MM.1S (cell line): ENCODE results near the gene ZSCAN5A.

Source experiments
- EZH2phosphoT487 ChIP-seq: fragments of 300-600 bp; sonication (generic); IDR thresholded peaks from 2 replicates; pipeline ENCODE4 v1.6.1; 2018; ENCODE audit warnings: antibody characterized with exemption, low read length
- TF ChIP-seq, protein P1 (sequence below): fragments of 300-600 bp; sonication (generic); IDR thresholded peaks from 2 replicates; pipeline ENCODE4 v1.5.1; 2016; ENCODE audit warnings: antibody characterized with exemption, low read length, mixed read lengths

- TF ChIP-seq, protein P1, sequence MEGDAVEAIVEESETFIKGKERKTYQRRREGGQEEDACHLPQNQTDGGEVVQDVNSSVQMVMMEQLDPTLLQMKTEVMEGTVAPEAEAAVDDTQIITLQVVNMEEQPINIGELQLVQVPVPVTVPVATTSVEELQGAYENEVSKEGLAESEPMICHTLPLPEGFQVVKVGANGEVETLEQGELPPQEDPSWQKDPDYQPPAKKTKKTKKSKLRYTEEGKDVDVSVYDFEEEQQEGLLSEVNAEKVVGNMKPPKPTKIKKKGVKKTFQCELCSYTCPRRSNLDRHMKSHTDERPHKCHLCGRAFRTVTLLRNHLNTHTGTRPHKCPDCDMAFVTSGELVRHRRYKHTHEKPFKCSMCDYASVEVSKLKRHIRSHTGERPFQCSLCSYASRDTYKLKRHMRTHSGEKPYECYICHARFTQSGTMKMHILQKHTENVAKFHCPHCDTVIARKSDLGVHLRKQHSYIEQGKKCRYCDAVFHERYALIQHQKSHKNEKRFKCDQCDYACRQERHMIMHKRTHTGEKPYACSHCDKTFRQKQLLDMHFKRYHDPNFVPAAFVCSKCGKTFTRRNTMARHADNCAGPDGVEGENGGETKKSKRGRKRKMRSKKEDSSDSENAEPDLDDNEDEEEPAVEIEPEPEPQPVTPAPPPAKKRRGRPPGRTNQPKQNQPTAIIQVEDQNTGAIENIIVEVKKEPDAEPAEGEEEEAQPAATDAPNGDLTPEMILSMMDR: no peak
- no peak for TF ChIP-seq EZH2phosphoT487
Measured at GRCh38 chr19:56217039-56217949, 97.3 kb downstream of the ZSCAN5A start.
